PC-3 (cell line): ENCODE data around the gene FPR1. TPM values are rescaled to one million over a fixed set of nuclear protein-coding genes. Genes with fewer than 3 reads are reported as not detected.

ENCODE experiments used
- ATAC-seq: fragments of 200-7000 bp; cut with Tn5 transposase; 2 replicates; pipeline ENCODE4 v1.9.1; 2020; ENCODE audit warnings: mild to moderate bottlenecking, moderate library complexity
- BruUV-seq: library from RNA; stranded (reverse); fragments of 400-500 nt; replicated peaks from 2 replicates; lab custom pipeline; 2021; lab: Mats Ljungman, UMichigan
- CTCF ChIA-PET: fragments of 300-600 bp; sonication (Branson Sonifier 250); formaldehyde crosslinking; loops from one replicate; lab custom pipeline; 2022; ENCODE audit warnings: antibody characterized with exemption; lab: Charles Lee
- POLR2A ChIA-PET: fragments of 300-600 bp; sonication (Branson Sonifier 250); formaldehyde crosslinking; loops from one replicate; lab custom pipeline; 2022; ENCODE audit warnings: antibody characterized with exemption; ENCODE audit not compliant: unreplicated experiment; lab: Charles Lee
- DNase-seq: peaks from one replicate; pipeline ENCODE4 v3.0.0-alpha.2; 2015
- H2AFZ ChIP-seq: fragments of 300-600 bp; sonication (generic); 2 replicates; pipeline ENCODE4 v1.6.0; 2016; ENCODE audit warnings: antibody characterized with exemption, low read length
- H3F3A ChIP-seq: fragments of 300-600 bp; sonication (generic); one replicate; pipeline ENCODE4 v1.6.0; 2017; ENCODE audit warnings: antibody characterized with exemption, low read length, control low read depth, mild to moderate bottlenecking; ENCODE audit not compliant: unreplicated experiment
- H3K27ac ChIP-seq: fragments of 300-600 bp; sonication (generic); 2 replicates; pipeline ENCODE4 v1.5.1; 2016; ENCODE audit warnings: mild to moderate bottlenecking, low read length
- H3K27me3 ChIP-seq: fragments of 300-600 bp; sonication (generic); 2 replicates; pipeline ENCODE4 v1.6.1; 2016; ENCODE audit warnings: low read length, mixed read lengths
- H3K36me3 ChIP-seq: fragments of 300-600 bp; sonication (generic); 2 replicates; pipeline ENCODE4 v1.6.1; 2016; ENCODE audit warnings: low read depth, mixed run types, low read length, mixed read lengths
- H3K4me1 ChIP-seq: fragments of 300-600 bp; sonication (generic); 2 replicates; pipeline ENCODE4 v1.5.1; 2016; ENCODE audit warnings: low read length; ENCODE audit not compliant: insufficient read depth
- H3K4me2 ChIP-seq: fragments of 300-600 bp; sonication (generic); 2 replicates; pipeline ENCODE4 v1.6.0; 2016; ENCODE audit warnings: low read length
- H3K4me3 ChIP-seq: fragments of 300-600 bp; sonication (generic); 2 replicates; pipeline ENCODE4 v1.5.1; 2016; ENCODE audit warnings: mild to moderate bottlenecking, low read length, mixed read lengths
- H3K79me2 ChIP-seq: fragments of 300-600 bp; sonication (generic); 2 replicates; pipeline ENCODE4 v1.6.1; 2017; ENCODE audit warnings: low read length, mixed read lengths
- H3K9ac ChIP-seq: fragments of 300-600 bp; sonication (generic); 2 replicates; pipeline ENCODE4 v1.6.0; 2016; ENCODE audit warnings: mild to moderate bottlenecking, low read length
- H3K9me2 ChIP-seq: fragments of 300-600 bp; sonication (generic); replicated peaks from 2 replicates; pipeline ENCODE4 v1.6.1; 2016; ENCODE audit warnings: mixed run types, low read length, mixed read lengths
- H3K9me3 ChIP-seq: fragments of 300-600 bp; sonication (generic); 2 replicates; pipeline ENCODE4 v1.6.1; 2016; ENCODE audit warnings: low read length, mixed read lengths
- H4K20me1 ChIP-seq: fragments of 300-600 bp; sonication (generic); 2 replicates; pipeline ENCODE4 v1.6.1; 2016; ENCODE audit warnings: low read length, mixed read lengths
- CTCF ChIP-seq: fragments of 300-600 bp; sonication (generic); conservative IDR thresholded peaks from 2 replicates; pipeline ENCODE4 v1.5.1; 2017; ENCODE audit warnings: antibody characterized with exemption, low read depth, mild to moderate bottlenecking, low read length
- EZH2 ChIP-seq: fragments of 300-600 bp; sonication (generic); IDR thresholded peaks from one replicate; pipeline ENCODE4 v1.6.1; 2017; ENCODE audit warnings: antibody characterized with exemption, mild to moderate bottlenecking, low read length; ENCODE audit not compliant: unreplicated experiment
- EZH2phosphoT487 ChIP-seq: fragments of 300-600 bp; sonication (generic); IDR thresholded peaks from 2 replicates; pipeline ENCODE4 v1.6.1; 2018; ENCODE audit warnings: mild to moderate bottlenecking, antibody characterized with exemption, low read length, borderline replicate concordance
- intact Hi-C: fragments of 100-400 bp; cut with micrococcal nuclease; formaldehyde crosslinking; loops from 2 replicates; pipeline ENCODE4 v1.9.0; 2023
- total RNA-seq: library from RNA; depleted of rRNA; stranded (reverse); fragments of >200 nt; gene quantifications from 2 replicates; pipeline ENCODE4 v1.2.3, GENCODE V29; 2014

FPR1 gene
- total RNA-seq, 1 experiment from 2014 or later = 0.55 TPM

DNA sequence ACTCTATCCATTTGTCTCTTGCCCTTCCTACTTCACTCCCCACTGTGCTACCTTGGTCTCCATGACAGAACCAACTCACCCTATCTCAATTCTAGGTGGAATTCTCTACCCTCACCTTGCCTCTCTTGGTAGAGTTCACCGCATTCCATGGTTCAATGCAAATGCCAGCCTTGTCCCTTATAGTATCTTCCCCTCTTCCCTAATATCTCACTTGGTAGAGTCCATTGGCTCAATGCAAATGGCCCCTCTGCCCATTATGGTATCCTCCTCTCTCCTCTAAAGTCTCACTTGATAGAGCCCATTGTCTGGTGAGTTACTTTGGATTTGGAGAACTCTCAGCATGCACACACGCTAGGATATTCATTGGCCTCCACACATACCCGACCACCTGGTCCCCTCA is 35.8 kb downstream of the FPR1 start:
- intact Hi-C loops = no loop called here
- ATAC-seq (no peak), DNase-seq (no peak)
- Histone ChIP-seq H3K36me3 (no peaks in the 10 kb centered on the region), H4K20me1 (no peaks in the 10 kb centered on the region), H3K9ac (no peak overlapping the region), H3K27me3 (peaks cover 3% of the 10 kb centered on the region; the same call in 1 of the 2 replicates), H3K27ac (no peak overlapping the region), H3K9me2 (no peaks in the 10 kb centered on the region), H3K4me1 (no peaks in the 10 kb centered on the region), H3K79me2 (no peaks in the 10 kb centered on the region), H3F3A (no peaks in the 10 kb centered on the region), H3K9me3 (no peaks in the 10 kb centered on the region), H2AFZ (no peak overlapping the region), H3K4me2 (no peak overlapping the region), H3K4me3 (no peak overlapping the region)
- POLR2A ChIA-PET = no interaction called here
- TF ChIP-seq EZH2 = no peak
- TF ChIP-seq CTCF = no peak
- CTCF ChIA-PET = no interaction called here
- BruUV-seq = no TSS peak

DNA sequence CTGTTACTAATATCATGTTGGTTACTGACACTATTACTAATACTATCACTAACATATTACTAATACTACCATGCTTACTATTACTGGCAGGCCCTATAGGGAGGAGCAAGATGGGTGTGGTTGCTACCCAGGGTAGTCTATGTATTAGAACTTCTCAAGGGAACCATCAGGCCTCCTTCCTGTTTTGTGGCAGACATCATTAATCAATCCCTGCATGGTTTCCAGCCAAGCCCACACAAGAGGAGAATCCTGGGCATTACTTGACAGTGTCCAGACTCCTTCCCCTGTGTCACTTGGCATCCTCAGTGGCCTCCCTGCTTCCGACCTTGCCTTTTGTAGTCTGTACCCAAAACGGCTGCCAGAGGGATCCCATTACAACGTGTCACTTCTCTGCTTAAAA is 36.8 kb downstream of the FPR1 start:
- H3K79me2 ChIP-seq = no peaks in the 10 kb centered on the region
- BruUV-seq = no TSS peak
- no peaks in the 10 kb centered on the region for H3K4me1 ChIP-seq
- H3K4me2 ChIP-seq = no peak overlapping the region
- H3K9me2 ChIP-seq = no peaks in the 10 kb centered on the region
- ChIA-PET POLR2A (no interaction called here), CTCF (no interaction called here)
- intact Hi-C loops = loop anchor here (5.0 kb wide), 1 partner anchor 522 kb away; no protein-coding TSS in a partner anchor
- no peak overlapping the region for H2AFZ ChIP-seq
- H3F3A ChIP-seq = no peaks in the 10 kb centered on the region
- H3K36me3 ChIP-seq = no peaks in the 10 kb centered on the region
- H3K27me3 ChIP-seq = peaks cover 3% of the 10 kb centered on the region; the same call in 1 of the 2 replicates
- TF ChIP-seq EZH2 (no peak), EZH2phosphoT487 (no peak), CTCF (no peak)
- no peak for DNase-seq
- ATAC-seq = no peak
- H3K9me3 ChIP-seq = no peaks in the 10 kb centered on the region
- H3K9ac ChIP-seq = no peak overlapping the region
- no peak overlapping the region for H3K4me3 ChIP-seq
- H4K20me1 ChIP-seq = no peaks in the 10 kb centered on the region
- no peak overlapping the region for H3K27ac ChIP-seq

GRCh38 chr19:51713319-51714285 is 38.1 kb downstream of the FPR1 start:
- POLR2A ChIA-PET = no interaction called here

More at GRCh38 chr19:51713319-51714285, 38.1 kb downstream of the FPR1 start:
- no TSS peak for BruUV-seq
- CTCF ChIA-PET = no interaction called here
- H3K9me2 ChIP-seq = no peaks in the 10 kb centered on the region
- H3K9ac ChIP-seq = no peak overlapping the region
- H4K20me1 ChIP-seq = no peaks in the 10 kb centered on the region
- no peaks in the 10 kb centered on the region for H3K4me1 ChIP-seq
- H3F3A ChIP-seq = no peaks in the 10 kb centered on the region
- no peaks in the 10 kb centered on the region for H3K79me2 ChIP-seq
- H3K36me3 ChIP-seq = no peaks in the 10 kb centered on the region
- H3K4me3 ChIP-seq = no peak overlapping the region
- H3K9me3 ChIP-seq = no peaks in the 10 kb centered on the region
- ATAC-seq (no peak), DNase-seq (no peak)
- peaks cover 3% of the 10 kb centered on the region; the same call in 1 of the 2 replicates for H3K27me3 ChIP-seq
- no peak overlapping the region for H3K27ac ChIP-seq
- H3K4me2 ChIP-seq = no peak overlapping the region
- H2AFZ ChIP-seq = no peak overlapping the region
- no peak for TF ChIP-seq CTCF
- TF ChIP-seq EZH2phosphoT487 = no peak
- no peak for TF ChIP-seq EZH2
- intact Hi-C loops = loop anchor here (5.0 kb wide), 1 partner anchor 524 kb away; no protein-coding TSS in a partner anchor
